Right lobe of liver (tissue), 4 donors: Measurements from ENCODE around the gene TACR1.
"Not testable (repeated sequence)": the region's sequence is repeated elsewhere in the genome, so short reads cannot be mapped to it uniquely, and the experiment has no call there.

Experiments used
- CTCF ChIP-seq, 4 donors: fragments of 200-600 bp in 3 of 4; fragments of 450-650 bp in 1 of 4; IDR thresholded peaks; one replicate each; pipeline versions ENCODE4 v1.5.1 to v1.8.0; 2016 to 2022; ENCODE audit warnings: antibody characterized with exemption in 4 of 4, mild to moderate bottlenecking in 2 of 4
- POLR2A ChIP-seq: fragments of 450-650 bp; IDR thresholded peaks from one replicate; pipeline ENCODE4 v1.6.1; 2017; ENCODE audit warnings: antibody characterized with exemption, mild to moderate bottlenecking
- donor health status: DM: no; HTN: no; CAD: no.
- donor health status: DM: no; HTN: no; CAD: no.
- donor health status: DM: no; HTN: yes; CAD: no.

- not testable (repeated sequence) for TF ChIP-seq CTCF (IDR thresholded peaks at IDR 0.05); POLR2A
Measured at GRCh38 chr2:75147884-75148283, 51.4 kb downstream of the TACR1 start.
